HG02798 (cell line): Measurements from ENCODE around the gene SHC3.

Experiments
- ATAC-seq: cut with Tn5 transposase; IDR thresholded peaks from one replicate; pipeline ENCODE4 v1.9.1; 2021; ENCODE audit warnings: mild to moderate bottlenecking; ENCODE audit not compliant: unreplicated experiment, poor library complexity

The SHC3 gene

DNA sequence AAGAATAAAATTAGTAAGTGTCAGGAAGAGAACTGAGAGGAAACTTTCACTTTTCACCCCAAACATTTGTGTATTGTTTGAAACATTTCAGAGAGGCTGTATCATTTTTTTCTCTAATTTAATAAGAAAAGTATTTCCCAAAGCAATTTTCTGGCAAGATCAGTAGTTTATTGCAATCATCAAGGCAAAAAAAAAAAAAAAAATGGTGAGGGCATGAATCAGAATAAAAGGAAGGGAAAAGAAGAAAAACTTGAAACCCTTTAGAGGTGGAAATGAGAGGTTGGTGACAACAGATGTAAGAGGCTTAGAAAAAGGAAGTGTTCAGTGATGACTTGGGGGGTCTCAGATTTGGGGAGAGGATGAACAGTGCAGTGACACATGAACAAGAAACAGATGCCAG lies 13.3 kb downstream of the SHC3 start:
- no peak for ATAC-seq

DNA sequence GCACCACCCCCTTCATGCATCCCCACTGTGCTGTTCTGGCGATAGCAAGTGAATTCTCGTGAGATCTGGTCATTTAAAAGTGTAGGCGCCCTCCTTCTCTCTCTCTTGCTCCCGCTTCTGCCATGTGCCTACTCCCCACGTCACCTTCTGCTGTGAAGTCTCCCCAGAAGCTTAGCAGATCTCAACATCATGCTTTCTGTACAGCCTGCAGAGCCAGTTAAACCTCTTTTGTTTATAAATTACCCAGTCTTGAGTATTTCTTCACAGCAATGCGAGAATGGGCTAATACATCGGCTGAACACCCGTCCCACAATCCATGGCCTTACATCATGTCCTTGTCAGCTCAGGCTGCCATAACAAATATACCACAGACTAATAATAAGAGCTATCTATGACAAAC lies 17.4 kb downstream of the SHC3 start:
- no peak for ATAC-seq

DNA sequence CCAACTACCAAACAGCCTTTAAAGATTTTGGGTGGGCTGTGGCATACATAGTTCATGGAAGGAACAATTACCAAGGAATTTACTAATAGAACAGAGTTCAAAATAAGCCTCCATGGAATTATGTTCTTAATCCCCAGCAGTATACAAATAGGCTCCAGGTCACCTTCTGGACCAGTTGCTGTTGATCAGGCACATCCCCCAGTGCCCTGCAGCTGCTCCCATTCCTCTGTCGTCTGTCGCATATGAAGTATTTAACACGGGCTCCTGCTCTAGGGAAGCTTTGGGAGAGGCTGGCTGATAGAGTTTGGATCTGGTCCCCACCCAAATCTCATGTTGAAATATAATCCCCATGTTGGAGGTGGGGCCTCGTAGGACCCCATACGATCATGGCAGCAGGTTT lies 17.8 kb downstream of the SHC3 start:
- no peak for ATAC-seq

DNA sequence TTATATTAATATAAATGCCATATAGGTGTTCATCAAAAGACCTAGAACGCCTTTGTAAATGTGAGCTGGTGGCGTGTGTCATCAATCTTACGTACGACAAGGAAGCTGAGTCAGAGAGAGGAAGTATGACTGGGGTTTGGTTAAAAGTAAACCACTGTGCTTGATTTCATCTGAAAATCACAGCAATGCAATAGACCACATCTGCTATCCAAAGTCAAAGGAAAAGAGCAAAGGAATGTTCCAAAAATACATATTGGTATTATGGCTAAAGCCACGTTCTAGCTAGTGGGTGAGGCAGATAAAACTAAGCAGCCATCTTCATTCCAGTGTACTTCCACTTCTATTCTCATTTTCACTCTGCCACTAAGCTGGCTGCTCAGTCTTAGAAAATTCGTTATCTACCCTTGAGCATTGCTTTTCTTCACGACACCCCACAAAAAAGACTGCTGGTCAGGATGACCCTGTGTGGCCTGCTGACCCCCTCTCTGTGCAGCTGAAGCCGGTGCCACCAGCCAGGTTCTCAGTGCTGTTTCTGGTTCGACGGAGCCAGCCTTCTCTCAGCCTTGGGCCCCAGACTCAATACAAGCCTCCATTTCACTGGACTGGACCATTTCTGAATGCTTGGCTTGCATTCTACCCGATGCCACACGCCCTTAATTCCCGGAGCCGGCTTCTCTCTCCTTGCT lies 23.8 kb downstream of the SHC3 start:
- no peak for ATAC-seq

DNA sequence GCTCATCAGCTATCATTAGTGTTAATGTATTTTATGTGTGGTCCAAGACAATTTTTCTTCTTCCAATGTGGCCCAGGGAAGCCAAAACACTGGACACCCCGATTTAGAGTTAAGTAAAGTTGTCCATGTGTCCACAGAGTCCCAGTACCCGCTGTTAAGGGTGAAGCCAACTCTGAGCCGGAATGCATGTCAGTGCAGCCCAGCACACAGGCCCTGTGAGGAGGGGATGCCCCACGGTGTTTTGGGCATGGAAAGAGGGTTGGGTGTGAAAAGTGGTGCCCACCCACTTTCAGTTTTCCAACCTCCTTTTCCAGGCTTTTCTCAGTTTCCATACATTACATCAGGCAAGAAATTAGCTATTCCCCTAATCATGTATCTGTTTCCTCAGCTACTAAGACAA lies 24.4 kb downstream of the SHC3 start:
- ATAC-seq = no peak

DNA sequence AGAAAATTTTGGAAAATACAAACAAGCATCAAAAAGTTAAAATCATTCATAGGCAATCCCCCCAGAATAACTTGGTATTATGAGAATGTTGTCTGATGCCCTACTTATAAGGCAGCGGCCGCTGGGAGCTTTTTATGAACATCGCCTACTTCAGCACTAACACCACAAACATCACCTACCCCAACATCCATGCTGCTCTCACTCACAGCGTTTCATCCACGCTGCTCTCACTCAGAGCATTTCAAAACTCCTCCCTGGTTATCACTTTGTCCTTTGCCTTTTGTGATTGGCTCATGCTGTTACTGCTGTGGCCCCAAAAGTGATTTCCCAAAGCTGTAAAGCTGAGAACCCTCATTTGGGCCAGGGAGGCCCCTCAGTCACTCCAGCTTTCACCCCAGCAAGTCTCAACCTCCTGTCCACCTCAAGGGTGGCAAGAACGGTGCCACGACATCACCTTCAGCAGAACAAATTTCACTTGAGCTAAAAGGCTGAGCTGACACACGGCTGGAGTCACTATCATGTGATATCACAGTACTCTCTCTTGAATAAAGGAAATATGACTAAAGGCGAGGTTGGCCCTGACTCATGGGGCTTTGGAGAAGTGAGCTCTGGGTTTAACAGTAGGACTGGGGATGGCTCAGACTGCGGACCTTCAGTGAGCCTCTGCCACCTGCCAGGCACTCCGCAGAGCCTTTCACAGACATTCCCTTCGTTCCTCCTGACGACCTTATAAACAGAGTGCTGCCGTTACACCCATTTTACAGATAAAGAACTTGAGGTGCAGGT lies 25.2 kb downstream of the SHC3 start:
- ATAC-seq = no peak

DNA sequence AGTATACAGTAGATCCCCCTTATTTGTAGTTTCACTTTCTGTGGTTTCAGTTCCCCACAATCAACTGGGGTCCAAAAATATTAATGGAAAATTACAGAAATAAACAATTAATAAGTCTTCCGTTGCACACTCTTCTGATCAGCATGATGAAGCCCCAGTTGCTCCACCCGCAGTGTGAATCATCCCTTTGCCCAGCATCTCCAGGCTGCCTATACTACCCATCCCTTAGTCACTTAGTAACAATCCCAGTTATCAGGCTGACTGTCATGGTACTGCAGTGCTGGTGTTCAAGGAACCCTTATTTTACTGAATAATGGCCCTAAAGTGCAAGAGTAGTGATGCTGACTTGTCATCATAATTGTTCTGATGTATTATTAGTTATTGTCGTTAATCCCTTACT lies 28.9 kb downstream of the SHC3 start:
- ATAC-seq = no peak

DNA sequence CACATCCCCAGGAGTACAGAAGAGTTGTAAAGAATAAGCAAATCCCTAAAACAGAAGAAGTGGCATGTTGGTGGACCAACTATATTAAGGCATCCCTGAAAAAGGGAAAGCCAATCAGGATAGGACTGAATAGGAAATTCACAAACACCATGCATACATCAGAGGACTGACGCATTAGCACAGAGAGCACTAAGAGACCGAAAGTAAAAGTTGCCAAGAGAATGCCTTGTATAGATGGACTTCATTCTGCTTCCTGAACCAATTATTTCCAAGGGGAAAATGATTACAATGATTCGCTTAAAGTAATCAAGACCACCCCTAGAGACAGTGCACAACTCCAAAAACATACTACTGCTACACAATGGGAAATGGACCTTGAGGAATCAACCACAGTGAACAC lies 33.5 kb downstream of the SHC3 start:
- ATAC-seq = no peak

DNA sequence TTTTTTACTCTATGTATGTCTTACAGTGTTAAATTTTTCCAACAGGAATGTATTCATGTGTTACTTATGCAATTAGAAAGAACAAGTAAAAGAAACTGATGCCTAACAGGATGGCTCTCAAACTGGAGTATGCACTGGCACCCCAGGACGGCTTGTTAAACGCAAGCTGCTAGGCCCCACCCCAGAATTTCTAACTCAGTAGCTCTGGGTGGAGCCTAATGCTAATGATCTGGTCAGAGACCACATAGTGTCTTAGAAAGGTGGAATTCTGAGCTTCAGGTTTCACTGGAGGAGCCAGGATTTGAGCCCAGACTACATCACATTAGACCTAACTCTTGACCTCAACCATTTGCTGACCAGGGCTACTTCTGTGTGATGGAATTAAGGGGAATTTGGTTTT lies 34.4 kb downstream of the SHC3 start:
- no peak for ATAC-seq

DNA sequence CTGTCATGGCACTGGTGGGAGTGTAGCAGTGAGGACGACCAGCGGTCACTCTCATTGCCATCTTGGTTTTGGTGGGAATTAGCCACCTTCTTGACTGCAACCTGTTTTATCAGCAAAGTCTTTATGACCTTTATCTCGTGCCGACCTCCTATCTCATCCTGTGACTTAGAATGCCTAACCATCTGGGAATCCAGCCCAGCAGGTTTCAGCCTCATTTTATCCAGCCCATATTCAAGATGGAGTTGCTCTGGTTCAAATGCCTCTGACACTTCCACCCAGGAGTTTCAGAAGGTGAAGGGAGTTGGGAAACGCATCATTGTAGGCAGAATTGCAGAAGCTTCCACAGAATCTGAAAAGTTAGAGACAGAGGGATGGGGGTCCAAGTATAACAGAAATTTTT lies 35.4 kb downstream of the SHC3 start:
- ATAC-seq = no peak

DNA sequence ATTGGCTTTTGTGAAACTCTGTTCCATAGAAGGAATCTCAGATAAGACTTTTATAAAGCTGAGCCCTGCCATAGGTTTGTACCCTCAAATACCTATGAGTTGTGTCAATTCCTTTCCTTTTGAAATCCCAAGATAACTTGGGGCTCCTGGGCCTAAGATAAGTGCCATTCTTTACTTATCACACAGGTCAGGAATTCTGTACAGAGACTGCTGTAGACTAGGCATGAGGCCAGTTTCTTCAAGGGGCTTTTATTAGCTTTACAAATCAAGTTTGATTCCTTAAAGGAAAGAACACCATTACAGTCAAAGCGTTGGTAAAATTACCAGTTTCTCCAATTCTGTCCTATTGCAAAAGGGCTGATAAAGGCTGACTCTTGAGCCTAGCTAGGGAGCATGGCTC lies 39.2 kb downstream of the SHC3 start:
- ATAC-seq = no peak

DNA sequence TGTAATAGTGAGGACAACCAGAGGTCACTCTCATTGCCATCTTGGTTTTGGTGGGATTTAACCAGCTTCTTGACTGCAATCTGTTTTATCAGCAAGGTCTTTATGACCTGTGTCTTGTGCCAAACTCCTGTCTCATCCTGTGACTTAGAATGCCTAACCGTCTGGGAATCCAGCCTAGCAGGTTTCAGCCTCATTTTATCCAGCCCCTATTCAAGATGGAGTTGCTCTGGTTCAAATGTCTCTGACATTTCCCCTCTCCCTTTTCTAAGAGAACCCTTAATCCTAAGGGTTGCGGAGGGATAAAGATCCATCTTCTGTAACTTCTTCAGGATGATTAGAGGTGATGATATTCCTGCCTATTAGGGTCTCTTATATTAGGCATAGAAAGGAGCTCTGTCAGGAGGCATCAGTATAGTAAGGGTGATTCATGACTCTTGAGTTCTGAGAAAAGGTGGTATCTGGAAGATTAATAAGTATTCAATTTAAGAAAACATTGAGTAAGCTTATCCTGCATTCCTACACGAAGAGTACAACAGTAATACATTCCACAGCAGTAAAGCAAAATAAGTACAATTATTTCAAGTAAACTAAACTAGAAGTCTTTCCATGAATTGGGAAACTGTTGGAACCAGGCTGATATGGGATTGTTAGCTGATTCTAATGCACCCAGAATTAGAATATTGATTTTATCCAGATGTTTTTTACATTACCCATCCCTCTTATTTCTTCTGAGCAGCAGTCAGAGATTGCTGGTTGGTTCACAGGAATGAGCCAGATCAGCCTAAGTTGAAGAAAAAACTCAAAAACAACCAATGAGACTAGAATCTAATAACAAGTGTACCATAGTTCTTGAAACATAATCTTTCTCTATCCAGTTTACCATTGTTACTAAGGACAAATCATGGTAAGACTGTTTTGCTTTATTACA lies 39.9 kb downstream of the SHC3 start:
- ATAC-seq = no peak

DNA sequence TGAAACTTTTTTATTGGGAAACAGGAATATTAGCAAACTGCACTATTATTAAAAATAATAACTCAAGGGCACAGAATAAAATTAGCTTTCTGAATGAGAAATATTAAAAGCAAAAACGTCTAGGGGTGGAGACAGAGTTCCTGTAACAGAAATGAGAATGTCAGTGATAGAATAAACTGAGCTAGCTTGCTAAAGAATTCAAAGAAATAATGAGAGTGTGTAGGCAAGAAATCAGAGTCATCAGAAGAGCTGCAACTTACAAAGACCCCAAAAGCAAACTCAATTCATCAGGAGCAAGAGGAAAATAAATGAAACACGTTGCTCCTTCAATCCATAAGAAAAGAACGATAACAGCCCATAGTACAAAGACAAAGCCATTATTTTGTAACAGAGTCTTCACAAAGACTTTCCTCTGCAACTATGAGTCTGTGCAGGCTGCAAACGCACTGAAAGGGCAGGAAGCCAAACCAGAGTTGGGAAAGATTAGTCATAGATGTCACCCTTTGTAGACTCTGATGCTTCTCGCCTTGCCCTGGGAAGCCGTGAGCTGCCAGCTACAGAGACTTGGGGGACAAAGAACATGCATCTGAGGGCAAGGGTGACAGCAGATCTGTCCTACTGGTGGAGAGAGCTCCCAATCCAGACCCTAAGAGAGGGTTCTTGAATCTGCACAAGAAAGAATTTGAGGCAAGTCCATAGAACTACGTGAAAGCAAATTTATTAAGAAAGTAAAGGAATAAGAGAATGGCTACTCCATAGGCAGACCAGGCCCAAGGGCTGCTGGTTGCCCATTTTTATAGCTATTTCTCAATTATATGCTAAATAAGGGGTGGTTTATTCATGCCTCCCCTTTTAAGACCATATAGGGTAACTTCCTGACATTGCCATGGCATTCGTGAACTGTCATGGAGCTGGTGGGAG lies 40.8 kb downstream of the SHC3 start:
- no peak for ATAC-seq

DNA sequence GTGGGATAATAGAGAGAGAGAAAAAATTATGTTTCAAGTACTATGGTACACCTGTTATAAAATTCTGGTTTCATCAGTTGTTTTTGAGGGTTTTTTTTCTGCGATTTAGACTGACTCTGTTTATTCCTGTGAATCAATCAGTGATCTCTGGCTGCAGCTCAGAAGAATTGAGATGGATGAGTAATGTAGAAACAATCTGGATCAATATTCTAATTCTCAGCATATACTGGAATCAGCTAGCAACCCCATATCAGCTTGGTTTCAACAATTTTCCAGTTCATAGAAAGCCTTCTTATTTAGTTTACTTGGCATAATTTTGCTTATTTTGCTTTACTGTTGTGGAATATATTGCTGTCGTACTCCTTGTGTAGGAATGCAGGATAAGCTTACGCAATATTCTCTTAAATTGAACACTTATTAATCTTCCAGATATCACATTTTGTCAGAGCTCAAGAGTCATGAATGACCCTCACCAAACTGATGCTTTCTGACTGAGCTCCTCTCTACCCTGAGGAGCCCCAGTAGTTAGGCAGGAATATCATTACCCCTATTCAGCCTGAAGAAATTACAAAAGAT lies 42.9 kb downstream of the SHC3 start:
- no peak for ATAC-seq

DNA sequence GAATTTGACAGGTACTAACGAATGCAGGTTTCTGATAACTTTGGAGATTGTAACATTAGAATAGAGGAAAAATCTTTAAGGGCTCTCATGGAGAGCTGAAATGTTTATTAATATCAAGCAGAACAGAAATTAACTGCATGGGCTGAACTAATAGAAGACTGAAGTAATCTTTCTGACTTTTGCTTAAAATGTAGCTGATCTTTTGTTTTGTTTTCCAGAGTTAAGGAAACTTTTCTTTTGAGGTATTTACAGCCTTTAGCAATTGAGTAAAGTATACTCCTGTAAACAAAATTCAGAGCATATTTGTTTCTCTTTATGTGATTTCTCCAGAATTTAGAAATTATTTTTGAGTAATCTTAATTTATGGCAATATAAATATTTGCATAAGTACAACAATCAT lies 43.9 kb downstream of the SHC3 start:
- no peak for ATAC-seq

DNA sequence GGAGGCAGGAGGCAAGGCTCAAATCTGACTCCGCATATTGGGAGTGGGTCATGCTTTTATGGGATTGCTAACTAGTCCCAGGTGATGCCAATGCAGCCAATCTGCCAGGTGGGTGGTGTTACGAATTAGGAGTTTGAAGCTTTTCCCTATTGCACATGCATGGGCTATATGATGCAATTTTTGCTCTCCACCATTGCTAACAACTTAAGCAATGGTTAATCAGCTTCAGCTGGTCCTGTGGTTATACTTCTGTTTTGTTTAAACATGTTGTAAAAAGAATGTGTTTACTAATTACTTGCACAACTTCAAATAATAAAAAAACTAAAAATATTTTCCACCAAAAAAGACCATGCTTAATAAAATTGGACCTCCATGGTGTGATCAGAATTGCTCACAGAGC lies 55.7 kb downstream of the SHC3 start:
- no peak for ATAC-seq

DNA sequence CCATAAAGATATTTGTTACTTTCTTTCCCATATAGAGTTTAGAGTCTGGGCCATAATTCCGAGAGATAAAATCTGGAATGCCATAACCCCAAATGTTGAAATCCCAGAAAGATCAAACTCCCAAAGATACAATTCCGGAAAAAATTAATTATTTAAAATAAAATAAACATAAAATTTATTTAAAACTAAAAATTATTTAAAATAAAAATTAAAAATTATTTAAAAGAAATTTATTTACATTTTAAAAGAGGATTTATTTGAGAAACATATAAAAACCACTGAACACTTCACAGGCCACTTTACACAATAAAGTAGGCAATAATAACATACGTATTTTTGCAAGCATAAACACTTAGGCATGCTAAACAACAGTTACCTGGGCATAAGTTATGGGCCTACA lies 57.9 kb downstream of the SHC3 start:
- ATAC-seq = no peak

DNA sequence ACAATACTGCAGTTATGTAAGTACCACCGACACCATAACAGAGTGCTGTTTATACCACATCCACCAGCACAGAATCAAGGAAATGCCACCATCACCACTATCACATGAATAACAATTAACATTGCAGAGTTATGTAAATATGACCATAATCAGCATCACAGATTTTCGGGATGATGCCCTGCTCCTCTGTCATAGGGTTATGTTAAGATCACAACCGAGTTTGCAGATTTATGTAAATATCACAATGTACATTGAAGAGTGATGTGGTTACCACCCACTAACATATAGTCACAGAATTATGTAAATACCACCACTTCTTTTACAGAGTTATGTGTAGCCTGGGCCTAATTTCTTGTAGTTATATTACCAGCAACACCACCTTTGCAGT lies 61.8 kb downstream of the SHC3 start:
- ATAC-seq = no peak

DNA sequence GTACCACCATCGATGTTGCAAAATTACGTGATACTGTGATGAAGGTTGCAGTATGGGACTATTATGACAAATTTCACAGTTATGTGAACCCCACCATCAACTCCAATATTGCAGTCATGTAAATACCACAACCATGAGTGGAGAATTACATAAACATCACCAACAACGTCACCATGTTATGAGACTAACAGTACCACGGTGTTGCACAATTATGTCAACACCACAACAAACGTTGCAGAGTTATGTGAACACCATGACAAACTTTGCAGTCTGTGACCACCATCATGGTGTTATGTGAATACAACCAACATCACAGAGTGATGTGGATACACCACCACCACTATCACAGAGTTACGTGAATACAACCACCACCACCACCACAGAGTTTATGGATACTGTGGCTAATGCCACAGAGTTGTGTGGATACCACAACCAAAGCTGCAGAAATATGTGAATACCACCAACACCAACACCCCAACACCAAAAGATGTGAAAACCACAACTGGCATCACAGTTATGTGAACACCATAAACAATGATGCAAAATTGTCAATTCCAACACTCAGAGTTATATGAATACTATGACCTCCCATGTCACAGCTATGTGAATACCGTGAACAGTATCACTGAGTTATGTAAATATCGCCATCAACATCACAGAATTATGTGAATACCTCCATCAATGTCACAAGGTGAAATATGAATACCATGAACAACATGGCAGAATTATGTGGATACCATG lies 62.4 kb downstream of the SHC3 start:
- ATAC-seq = no peak
